ENCODE results near the gene NLRC3.

GRCh38 chr16:3607161-3607560 lies 30.0 kb upstream of the NLRC3 start:
- TF ChIP-seq POLR2AphosphoS5 (IDR thresholded peaks at IDR 0.05; ENCODE audit: low read depth, low read length), result no peak
- no peak for TF ChIP-seq CTCF (IDR thresholded peaks at IDR 0.05)
- no peak for TF ChIP-seq TCF7L2 (IDR thresholded peaks at IDR 0.05; ENCODE audit: low read depth, low read length)

All from Panc1 (cell line).